ENCODE data around the gene PRPF6.

PRPF6 gene

DNA sequence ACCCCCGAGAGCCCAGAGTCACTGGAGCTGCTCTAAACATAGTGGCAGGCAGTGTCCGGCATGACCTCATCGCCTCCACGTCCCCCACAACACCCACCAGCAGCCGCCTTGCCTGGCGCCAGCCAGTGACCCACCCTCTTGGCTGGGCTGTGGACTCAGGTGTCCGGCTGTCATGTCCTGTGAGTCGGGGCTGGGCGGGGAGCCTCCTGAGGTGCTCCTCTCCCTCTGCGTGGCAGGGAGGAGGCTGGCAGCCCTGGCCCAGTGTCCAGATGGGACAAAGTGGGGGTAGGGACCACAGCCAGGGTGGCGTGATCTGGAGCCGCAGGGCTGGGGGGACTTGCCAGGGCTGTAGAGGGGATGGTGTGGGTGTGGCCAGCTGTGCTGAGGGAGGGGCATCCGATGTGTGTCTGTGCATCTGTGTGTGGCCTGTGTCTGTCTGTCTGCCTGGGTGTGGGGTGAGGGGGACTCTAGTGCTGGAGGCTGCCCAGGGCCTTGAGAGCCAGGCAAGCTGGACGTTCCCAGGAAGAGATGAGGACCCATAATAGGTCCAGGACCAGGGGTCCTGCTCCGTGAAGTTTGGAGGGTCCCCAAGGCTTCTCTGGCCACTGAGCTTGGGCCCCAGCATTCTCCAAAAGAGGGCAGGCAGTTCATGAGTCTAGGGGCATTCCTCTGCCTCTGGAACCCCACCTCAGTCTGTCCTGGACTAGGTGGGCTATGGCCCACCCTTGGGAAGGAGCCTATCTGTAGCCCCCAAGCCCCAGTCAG is 70.8 kb downstream of the PRPF6 start:
- TF ChIP-seq, protein P1, sequence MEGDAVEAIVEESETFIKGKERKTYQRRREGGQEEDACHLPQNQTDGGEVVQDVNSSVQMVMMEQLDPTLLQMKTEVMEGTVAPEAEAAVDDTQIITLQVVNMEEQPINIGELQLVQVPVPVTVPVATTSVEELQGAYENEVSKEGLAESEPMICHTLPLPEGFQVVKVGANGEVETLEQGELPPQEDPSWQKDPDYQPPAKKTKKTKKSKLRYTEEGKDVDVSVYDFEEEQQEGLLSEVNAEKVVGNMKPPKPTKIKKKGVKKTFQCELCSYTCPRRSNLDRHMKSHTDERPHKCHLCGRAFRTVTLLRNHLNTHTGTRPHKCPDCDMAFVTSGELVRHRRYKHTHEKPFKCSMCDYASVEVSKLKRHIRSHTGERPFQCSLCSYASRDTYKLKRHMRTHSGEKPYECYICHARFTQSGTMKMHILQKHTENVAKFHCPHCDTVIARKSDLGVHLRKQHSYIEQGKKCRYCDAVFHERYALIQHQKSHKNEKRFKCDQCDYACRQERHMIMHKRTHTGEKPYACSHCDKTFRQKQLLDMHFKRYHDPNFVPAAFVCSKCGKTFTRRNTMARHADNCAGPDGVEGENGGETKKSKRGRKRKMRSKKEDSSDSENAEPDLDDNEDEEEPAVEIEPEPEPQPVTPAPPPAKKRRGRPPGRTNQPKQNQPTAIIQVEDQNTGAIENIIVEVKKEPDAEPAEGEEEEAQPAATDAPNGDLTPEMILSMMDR (IDR thresholded peaks at IDR 0.05): no peak

DNA sequence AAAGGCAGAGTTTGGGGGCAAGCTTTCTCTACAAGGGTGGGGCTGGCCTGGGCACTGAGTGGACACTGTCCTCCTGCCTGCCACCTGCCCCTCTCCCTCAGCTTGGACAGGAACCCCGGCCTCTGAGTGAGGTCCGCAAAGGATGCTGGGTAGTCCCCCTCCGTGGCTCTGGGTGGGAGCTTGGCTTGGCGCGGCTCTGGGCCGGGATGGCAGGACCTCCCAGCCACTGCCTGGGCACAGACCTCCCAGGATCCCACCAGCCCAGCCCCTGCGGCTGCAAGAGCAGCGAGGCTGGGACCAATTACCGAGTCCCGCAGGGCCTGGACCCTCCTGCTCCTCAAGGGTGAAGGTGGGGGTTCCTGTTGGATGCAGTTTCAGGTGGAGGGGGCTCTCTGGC is 71.4 kb downstream of the PRPF6 start:
- TF ChIP-seq, protein P1 (IDR thresholded peaks at IDR 0.05): no peak

DNA sequence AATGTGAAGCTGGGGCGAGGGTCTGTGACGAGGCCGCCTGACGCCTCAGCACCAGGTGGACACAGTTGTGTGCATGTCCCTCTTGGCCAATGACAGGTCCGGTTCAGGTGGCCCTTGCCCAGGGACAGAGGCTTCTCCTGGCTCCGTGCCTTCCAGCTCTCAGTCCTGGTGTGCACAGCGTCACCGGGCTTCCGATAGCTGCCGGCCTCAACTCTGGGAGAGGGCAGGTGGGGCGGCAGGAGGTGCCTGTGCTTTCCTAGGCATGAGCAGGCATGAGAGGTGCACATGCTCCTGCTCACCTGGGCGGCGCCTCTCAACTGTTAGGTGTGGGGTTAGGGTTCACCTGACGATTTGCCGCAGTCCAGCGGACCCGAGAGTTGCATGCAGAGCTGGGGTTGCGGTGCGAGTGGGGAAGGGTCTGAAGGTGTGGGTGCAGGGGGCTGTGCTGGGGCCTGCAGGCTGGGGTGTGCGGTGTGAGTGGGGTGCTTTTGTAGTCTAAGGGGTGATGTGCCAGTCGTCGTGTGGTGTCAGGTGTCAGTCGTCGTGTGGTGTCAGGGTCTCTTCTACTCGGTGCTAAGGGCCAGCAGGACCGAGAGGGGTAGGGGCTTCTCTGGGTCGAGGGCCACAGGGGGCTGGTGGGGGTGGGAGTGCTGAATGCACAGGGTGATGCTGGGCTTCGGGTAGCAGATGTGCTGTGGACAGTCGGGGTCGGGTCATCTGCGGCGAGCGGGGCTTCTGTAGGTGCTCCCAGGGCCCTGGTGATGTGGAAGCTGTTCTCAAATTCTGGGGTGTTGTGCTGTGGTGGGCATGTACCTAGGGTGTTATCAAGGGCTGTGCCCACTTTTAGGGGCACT is 72.3 kb downstream of the PRPF6 start:
- TF ChIP-seq, protein P1 (IDR thresholded peaks at IDR 0.05): no peak

DNA sequence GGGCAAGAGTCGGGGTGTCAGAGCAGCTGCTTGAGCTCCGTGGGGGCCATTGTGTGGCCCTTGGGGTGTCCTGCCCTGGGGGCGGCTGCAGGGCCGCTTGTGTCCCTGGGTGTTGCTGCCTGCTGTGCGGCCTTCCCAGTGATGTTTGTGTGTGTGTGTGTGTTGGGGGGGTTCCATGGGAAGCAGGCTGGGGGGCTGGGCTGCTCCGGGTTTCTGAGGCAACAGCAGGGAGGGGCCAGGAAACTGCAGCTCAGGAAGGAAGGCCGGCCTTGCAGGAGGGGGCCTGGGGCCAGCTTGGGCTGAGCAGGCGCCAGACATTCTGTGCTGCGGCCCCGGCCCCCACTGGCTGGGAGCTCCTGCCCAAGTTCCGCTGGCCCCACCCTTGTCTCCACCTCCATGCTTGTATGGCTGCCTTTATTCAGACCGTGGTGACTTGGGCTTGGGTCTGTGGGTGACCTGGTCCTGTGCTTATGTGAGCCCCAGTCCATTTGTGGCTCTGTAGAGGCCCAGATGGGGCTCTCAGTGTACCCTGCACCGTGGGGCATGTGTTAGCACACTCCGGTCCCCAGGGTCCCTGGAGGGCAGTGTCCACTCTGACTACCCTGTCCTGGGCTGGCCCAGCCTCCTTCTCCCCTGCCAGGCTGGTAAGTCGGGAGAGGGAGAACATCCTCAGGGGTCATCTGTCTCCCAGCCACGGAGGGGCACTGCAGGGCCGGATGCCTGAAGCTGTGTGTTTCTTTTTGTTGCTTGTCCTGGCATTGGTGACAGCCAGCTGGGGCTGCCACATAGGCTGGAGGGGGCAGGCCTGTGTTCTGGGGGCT is 73.1 kb downstream of the PRPF6 start:
- TF ChIP-seq, protein P1 (IDR thresholded peaks at IDR 0.05): no peak

DNA sequence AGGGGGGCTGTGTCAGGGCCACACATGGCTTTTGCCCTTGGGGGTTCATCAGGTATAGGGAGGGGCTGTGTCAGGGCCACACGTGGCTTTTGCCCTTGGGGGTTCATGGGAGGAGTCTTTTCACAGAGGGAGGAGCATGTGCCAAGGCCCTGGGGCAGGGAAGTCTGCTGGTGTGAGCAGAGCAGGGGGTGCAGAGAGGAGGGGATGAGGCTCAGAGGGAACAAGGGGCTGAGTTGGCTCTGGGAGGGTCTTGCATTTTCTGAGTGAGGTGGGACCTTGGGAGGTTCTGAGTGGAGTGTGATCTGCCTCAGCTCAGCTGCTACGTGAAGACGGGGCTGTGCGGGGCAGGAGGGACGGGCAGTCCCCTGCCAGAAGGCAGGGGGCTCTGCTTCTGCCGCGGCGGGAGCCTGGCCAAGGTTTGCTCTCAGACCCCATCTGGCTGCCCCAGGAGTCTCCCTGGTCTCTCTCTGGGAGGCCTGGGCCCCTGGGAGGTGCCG is 74.5 kb downstream of the PRPF6 start:
- TF ChIP-seq, protein P1 (IDR thresholded peaks at IDR 0.05): no peak

DNA sequence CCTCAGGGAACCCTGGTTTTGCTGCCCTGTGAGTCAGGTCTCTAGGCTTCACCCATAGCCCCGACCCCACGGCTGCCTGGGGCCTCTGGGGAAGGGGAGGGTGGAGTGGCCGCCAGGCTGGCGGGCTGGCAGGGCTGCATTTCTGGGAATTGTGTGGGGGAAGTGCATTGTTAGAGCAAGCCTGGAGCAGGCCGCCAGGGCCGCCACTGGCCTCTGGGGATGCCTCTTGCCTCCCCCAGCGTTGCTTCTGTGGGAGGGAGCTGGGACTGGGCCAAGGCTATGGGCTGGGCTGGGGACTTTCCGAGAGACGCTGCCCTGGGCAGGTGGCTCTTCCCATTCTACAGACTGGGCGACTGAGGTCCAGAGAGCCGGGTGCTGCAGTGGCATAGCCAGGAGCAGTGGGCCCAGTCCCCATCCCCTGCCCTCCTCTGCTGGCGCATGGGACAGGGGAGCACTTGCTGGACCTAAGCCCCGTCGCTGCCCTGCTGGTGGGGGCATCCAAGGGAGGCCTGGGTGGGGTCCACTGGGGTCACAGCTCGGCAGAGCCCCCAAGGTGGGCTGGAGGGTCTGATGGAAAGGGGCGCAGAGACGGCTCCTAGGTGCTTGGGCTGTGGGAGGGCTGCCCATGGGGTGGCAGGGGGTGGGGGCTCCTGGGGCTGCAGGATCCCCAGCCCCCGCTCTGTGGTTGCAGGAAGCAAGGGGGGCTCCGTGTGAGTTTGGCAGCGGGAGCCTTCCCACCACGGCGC is 75.1 kb downstream of the PRPF6 start:
- TF ChIP-seq, protein P1 (IDR thresholded peaks at IDR 0.05): no peak

DNA sequence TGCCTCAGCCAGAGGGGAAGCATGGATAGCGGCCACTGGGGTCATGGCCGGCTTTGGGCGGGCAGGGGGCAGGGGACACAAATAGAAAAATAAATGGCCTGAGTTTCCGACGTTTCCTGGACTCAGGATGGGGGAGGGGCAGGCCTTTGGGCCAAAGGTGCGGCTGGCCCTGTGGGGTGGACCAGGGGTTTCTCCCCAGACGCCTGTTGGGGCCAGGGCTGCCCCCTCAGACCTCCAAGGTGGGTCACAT is 75.6 kb downstream of the PRPF6 start:
- TF ChIP-seq, protein P1 (IDR thresholded peaks at IDR 0.05): no peak
